HG02610 (cell line): ENCODE results near the gene CD300LD.
"Not testable (repeated sequence)": the region's sequence is repeated elsewhere in the genome, so short reads cannot be mapped to it uniquely, and the experiment has no call there.

ENCODE experiments used
- ATAC-seq: cut with Tn5 transposase; IDR thresholded peaks from one replicate; pipeline ENCODE4 v1.9.1; 2021; ENCODE audit warnings: mild to moderate bottlenecking, moderate library complexity; ENCODE audit not compliant: unreplicated experiment

Gene CD300LD

GRCh38 chr17:74573635-74574034 lies 18.4 kb downstream of the CD300LD start:
- ATAC-seq: not testable (repeated sequence)

GRCh38 chr17:74573169-74573568 lies 18.9 kb downstream of the CD300LD start:
- no peak for ATAC-seq

DNA sequence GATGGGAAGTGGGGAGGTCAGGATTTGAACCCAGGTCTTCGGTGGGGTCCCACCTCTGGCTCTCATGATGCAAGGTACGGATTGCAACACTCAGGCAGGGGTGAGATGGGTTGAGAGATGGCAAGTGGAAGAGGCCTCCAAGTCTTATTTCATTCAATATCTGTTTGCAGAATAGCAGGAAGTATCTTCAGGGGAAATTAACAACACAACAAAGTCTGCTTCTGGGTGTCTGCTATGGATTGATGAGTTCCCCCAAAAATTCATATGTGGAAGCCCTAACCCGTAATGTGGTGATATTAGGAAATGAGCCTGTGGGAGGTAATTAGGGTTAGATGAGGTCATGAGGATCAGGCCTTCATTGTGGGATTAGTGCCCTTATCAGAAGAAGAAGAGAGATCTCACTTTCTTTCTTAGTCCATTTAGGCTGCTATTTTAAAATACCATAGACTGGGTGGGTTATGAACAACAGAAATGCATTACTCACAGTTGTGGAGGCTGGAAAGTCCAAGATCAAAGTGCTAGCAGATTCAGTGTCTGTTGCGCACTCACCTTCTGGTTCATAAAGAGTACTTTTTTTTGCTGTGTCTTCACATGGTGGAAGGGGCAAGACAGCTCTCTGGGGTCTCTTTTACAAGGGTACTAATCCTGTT lies 20.3 kb downstream of the CD300LD start:
- ATAC-seq: no peak

- no peak for ATAC-seq
Observed at GRCh38 chr17:74569020-74570003, 22.8 kb downstream of the CD300LD start.

- no peak for ATAC-seq
Observed at GRCh38 chr17:74568106-74568873, 23.8 kb downstream of the CD300LD start.

DNA sequence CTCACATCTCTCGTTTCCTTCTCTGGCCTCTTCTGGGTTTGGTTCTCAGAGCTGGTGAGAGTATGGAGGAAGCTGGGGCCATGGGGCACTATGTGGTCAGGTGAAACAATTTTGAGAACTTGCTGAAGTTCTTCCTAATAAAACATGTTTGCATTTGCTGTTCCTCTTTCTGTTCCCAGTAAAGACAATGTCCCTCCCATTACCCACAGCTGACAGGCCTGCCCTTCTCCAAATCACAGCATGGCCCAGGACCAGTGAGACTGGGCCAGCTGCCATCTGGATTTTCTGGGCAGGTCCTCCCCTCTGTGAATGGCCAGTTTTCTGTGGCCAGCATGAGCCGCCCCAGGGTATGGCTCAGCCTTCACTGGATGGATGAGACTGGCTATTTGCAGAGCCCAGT lies 24.7 kb downstream of the CD300LD start, which contains the start of gene CD300H:
Gene CD300H, minus strand, starts transcription at position 113 of the 400 bp plus-strand sequence.
- ATAC-seq: no peak

GRCh38 chr17:74566132-74566753 lies 25.8 kb downstream of the CD300LD start:
- no peak for ATAC-seq

- no peak for ATAC-seq
Observed at GRCh38 chr17:74565126-74565525, 27.0 kb downstream of the CD300LD start.

DNA sequence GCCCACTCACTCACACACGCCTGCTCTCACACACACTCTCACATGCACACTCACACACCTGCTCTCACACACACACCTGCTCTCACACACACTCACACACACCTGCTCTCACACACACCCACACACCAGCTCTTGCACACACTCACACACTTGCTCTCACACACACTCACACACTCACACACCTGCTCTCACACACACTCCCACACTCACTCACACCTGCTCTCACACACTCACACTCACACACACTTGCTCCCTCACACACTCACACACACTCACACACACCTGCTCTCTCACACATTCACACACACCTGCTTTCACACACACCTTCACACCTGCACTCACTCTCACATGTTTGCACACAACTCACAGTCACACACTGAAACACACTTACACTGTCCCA lies 28.7 kb downstream of the CD300LD start:
- ATAC-seq: no peak

DNA sequence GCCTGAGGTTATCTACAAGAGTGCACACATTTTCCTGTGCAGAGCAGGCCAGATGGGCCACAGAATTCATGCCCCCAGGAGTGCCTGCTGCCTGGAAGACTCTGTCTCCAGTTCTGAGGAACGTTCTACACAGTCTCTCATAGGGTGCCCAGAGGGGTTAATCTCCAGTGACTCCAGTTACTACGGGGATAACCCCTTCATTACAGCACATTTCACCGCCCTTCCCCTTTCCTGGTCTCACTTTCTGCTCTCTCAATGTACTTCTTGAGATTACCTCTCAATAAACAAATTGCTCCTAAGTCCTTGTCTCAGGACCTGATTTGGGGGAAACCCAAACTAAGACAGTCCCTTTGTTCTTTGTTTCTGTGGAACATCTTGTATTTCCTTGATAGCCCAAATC lies 30.5 kb downstream of the CD300LD start:
- ATAC-seq: no peak

DNA sequence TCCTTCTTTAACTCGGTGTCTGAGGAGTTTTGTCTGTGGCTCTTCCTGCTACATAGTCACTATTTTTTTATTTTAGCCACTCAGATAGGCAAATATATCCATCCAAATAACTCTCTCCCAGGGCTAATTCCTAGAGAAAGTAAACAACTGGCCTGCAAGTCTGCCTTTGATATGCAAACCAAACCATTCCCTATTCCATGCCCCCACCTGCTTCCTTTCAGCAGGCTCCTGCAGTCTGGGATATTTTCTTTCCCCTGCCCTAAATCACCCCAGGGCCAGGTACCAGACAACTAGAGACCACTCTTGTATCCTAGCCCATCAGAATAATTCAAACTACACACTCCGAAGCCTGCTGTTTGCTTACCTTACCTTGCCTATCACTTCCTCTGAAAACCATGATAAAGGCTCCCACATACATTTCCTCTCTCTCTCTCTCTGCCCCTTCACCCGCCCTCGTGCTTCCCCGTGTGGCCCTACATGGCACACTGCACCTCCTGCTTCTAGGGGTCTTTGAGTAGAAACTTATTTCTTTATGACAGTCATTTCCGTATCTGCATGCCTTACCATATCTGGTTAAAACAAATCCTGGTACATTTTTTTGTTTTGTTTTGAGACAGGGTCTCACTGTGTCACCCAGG lies 33.1 kb downstream of the CD300LD start:
- no peak for ATAC-seq

- not testable (repeated sequence) for ATAC-seq
Observed at GRCh38 chr17:74558402-74558801, 33.7 kb downstream of the CD300LD start.

DNA sequence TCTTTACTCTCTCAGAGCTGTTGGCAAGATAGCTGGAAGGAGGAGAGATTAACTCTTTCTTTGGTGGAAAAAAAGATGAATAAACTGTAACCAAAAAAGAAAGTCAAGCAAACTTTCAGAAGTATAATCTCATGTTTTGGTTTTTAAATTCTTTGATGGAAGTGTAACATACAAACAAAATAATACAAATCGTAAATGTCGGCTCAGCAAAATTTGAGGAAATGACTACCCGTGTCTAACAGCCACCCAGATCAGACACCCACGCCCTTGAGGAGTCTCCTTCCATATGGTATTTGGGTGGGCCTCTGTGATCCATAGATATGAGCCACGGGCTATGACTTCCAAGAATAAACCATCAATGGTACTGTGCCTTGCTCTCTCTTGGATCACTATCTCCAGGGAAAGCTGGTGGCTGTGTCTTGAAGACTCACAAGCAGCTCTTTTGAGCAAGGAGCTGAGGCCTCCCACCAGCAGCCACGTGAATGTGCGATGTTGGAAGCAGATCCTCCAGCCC lies 36.6 kb downstream of the CD300LD start:
- ATAC-seq: no peak

DNA sequence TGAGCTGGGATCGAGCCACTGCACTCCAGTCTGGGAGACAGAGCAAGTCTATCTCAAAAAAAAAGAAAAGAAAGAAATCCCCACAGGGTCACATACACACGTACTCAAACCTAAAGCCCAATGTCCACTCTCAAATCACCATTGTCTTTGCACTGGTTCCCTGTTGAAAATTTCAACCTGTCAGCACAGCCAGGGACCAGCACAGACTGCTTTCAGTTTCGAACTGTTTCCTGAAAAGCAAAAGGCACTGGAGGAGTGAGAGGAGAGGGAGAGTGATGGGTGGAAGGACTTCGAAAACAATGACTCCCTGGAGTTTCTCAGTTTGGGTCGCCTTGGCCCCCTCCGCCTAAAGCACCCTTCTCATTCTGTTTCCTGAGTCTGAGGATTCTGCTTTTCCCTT lies 37.2 kb downstream of the CD300LD start:
- no peak for ATAC-seq

- no peak for ATAC-seq
Observed at GRCh38 chr17:74552037-74552436, 40.0 kb downstream of the CD300LD start.

- ATAC-seq: no peak
Observed at GRCh38 chr17:74550602-74551001, 41.5 kb downstream of the CD300LD start.

GRCh38 chr17:74549343-74549742 lies 42.7 kb downstream of the CD300LD start:
- ATAC-seq: no peak

GRCh38 chr17:74547736-74548135 lies 44.3 kb downstream of the CD300LD start:
- ATAC-seq: no peak

- no peak for ATAC-seq
Observed at GRCh38 chr17:74547264-74547663, 44.8 kb downstream of the CD300LD start.

DNA sequence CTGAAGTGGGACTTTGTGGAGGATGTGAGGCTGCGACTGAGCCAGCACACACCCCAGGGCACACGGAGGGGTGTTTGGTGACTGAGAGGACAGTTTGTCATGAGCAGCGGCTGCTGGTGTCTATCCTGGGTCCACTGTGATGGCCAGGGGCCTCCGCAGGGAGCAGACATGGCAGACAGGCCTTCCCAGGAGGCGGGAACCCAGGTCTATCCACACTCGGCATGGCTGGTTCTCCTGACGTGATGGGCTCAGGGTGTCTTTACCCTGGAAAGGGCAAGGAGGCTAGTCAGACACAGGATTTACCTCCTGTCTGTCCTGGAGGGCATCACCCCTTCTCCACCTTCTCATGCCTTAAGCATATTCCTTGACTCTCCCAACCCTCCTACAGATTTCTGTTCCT lies 45.5 kb downstream of the CD300LD start:
- ATAC-seq: no peak
